HG03066 (cell line): ENCODE results near the gene FGD1.

ENCODE experiments used
- ATAC-seq: cut with Tn5 transposase; IDR thresholded peaks from one replicate; pipeline ENCODE4 v1.9.1; 2021; ENCODE audit warnings: low read depth; ENCODE audit not compliant: unreplicated experiment

FGD1 gene

GRCh38 chrX:54473993-54474859 lies 21.8 kb downstream of the FGD1 start:
- no peak for ATAC-seq

GRCh38 chrX:54470054-54470760 lies 25.8 kb downstream of the FGD1 start:
- no peak for ATAC-seq

GRCh38 chrX:54452920-54453319 lies 43.1 kb downstream of the FGD1 start:
- no peak for ATAC-seq

GRCh38 chrX:54449929-54450328 lies 46.1 kb downstream of the FGD1 start:
- no peak for ATAC-seq

- no peak for ATAC-seq
These were observed 48.6 kb downstream of the FGD1 start for GRCh38 chrX:54447461-54447860.

GRCh38 chrX:54446084-54446483 lies 50.0 kb downstream of the FGD1 start:
- no peak for ATAC-seq

- ATAC-seq, result no peak
These were observed 51.3 kb downstream of the FGD1 start for GRCh38 chrX:54444752-54445151.

GRCh38 chrX:54442790-54443189 lies 53.2 kb downstream of the FGD1 start:
- no peak for ATAC-seq

GRCh38 chrX:54439960-54440871 lies 55.8 kb downstream of the FGD1 start, which contains the start of gene TSR2:
Gene TSR2, plus strand, starts transcription at chrX:54440404. Its CDS starts 18 bp downstream, at chrX:54440422.
- ATAC-seq, result peak; percentile 93

- no peak for ATAC-seq
These were observed 60.9 kb downstream of the FGD1 start for GRCh38 chrX:54435121-54435520.

GRCh38 chrX:54430519-54430918 lies 65.5 kb downstream of the FGD1 start:
- ATAC-seq, result no peak

GRCh38 chrX:54427837-54428424 lies 68.1 kb downstream of the FGD1 start:
- ATAC-seq, result no peak

- ATAC-seq, result no peak
These were observed 72.7 kb downstream of the FGD1 start for GRCh38 chrX:54423161-54423888.

- no peak for ATAC-seq
These were observed 73.9 kb downstream of the FGD1 start for GRCh38 chrX:54422168-54422567.

GRCh38 chrX:54419559-54420302 lies 76.3 kb downstream of the FGD1 start:
- ATAC-seq, result no peak

- ATAC-seq, result no peak
These were observed 79.1 kb downstream of the FGD1 start for GRCh38 chrX:54416965-54417364.

- ATAC-seq, result no peak
These were observed 80.3 kb downstream of the FGD1 start for GRCh38 chrX:54415534-54416350.

- ATAC-seq, result no peak
These were observed 82.3 kb downstream of the FGD1 start for GRCh38 chrX:54413753-54414152.
